ENCODE results near the gene ZNF839.

The ZNF839 gene

GRCh38 chr14:102387086-102387485 is 67.5 kb downstream of the ZNF839 start:
- Histone ChIP-seq H2BK12ac (ENCODE audit: low read length) (no peak overlapping the region), H3K14ac (ENCODE audit: low read length) (no peak overlapping the region), H4K8ac (ENCODE audit: low read depth, low read length) (no peak overlapping the region), H3K36me3 (replicated peaks in 1 of 2; ENCODE audit: control insufficient read depth in 2 of 2, insufficient read depth in 2 of 2, low read length in 2 of 2) (peaks cover 4 to 26% of the 10 kb centered on the region in 2 donors), H2BK5ac (ENCODE audit: low read length) (no peak overlapping the region), H3K9me3 (replicated peaks in 1 of 2; ENCODE audit: control insufficient read depth in 2 of 2, insufficient read depth in 1 of 2, low read depth in 1 of 2, low read length in 2 of 2) (peaks cover 0 to 5% of the 10 kb centered on the region in 2 donors), H3K27me3 (ENCODE audit: control insufficient read depth in 3 of 3, insufficient read depth in 3 of 3, low read depth in 1 of 3, low read length in 3 of 3) (no peaks in the 10 kb centered on the region), H4K91ac (ENCODE audit: low read depth, low read length, poor library complexity) (no peak overlapping the region), H2AK5ac (ENCODE audit: low read depth, low read length) (no peak overlapping the region), H2BK120ac (ENCODE audit: low read depth, low read length) (no peak overlapping the region), H3K4ac (ENCODE audit: low read length) (no peak overlapping the region), H3K4me3 (ENCODE audit: low read length in 2 of 2) (no peak overlapping the region), H3K9ac (ENCODE audit: low read depth, low read length, poor library complexity) (no peak overlapping the region), H3K79me1 (ENCODE audit: low read depth, low read length) (peaks cover 2% of the 10 kb centered on the region), H3K27ac (replicated peaks; ENCODE audit: low read length) (no peak overlapping the region), H3K4me2 (ENCODE audit: insufficient read depth, low read length, poor library complexity, severe bottlenecking) (no peak overlapping the region), H2BK15ac (ENCODE audit: low read length) (no peak overlapping the region), H3K4me1 (ENCODE audit: control insufficient read depth in 2 of 2, insufficient read depth in 1 of 2, low read depth in 1 of 2, low read length in 2 of 2) (peaks cover 2 to 16% of the 10 kb centered on the region in 2 donors), H2AFZ (ENCODE audit: low read length) (no peak overlapping the region), H3K18ac (ENCODE audit: low read length) (no peak overlapping the region), H3K23ac (ENCODE audit: low read depth, low read length, poor library complexity) (no peak overlapping the region)
- DNase-seq (ENCODE audit: low spot score) = no peak

GRCh38 chr14:102389246-102389645 is 69.7 kb downstream of the ZNF839 start:
- H3K27ac ChIP-seq (replicated peaks; ENCODE audit: low read length) = peak overlapping the region; percentile 44

GRCh38 chr14:102390064-102390855 is 70.7 kb downstream of the ZNF839 start:
- no peak overlapping the region for H4K8ac ChIP-seq (ENCODE audit: low read depth, low read length)
- no peak overlapping the region for H4K91ac ChIP-seq (ENCODE audit: low read depth, low read length, poor library complexity)
- H2BK120ac ChIP-seq (ENCODE audit: low read depth, low read length) = no peak overlapping the region
- H3K27me3 ChIP-seq (ENCODE audit: control insufficient read depth in 3 of 3, insufficient read depth in 3 of 3, low read depth in 1 of 3, low read length in 3 of 3) = no peaks in the 10 kb centered on the region
- no peak overlapping the region for H2BK5ac ChIP-seq (ENCODE audit: low read length)
- H3K4me1 ChIP-seq (ENCODE audit: control insufficient read depth in 2 of 2, insufficient read depth in 1 of 2, low read depth in 1 of 2, low read length in 2 of 2) = peaks cover 5 to 16% of the 10 kb centered on the region in 2 donors
- no peak overlapping the region for H2BK12ac ChIP-seq (ENCODE audit: low read length)
- H3K9ac ChIP-seq (ENCODE audit: low read depth, low read length, poor library complexity) = no peak overlapping the region
- peak overlapping the region; percentile 60 for H3K27ac ChIP-seq (replicated peaks; ENCODE audit: low read length)
- peaks cover 0 to 5% of the 10 kb centered on the region in 2 donors for H3K9me3 ChIP-seq (replicated peaks in 1 of 2; ENCODE audit: control insufficient read depth in 2 of 2, insufficient read depth in 1 of 2, low read depth in 1 of 2, low read length in 2 of 2)
- H3K4ac ChIP-seq (ENCODE audit: low read length) = no peak overlapping the region
- no peak overlapping the region for H3K23ac ChIP-seq (ENCODE audit: low read depth, low read length, poor library complexity)
- no peak overlapping the region for H2AK5ac ChIP-seq (ENCODE audit: low read depth, low read length)
- H3K36me3 ChIP-seq (replicated peaks in 1 of 2; ENCODE audit: control insufficient read depth in 2 of 2, insufficient read depth in 2 of 2, low read length in 2 of 2) = peaks cover 4 to 28% of the 10 kb centered on the region in 2 donors
- H3K4me2 ChIP-seq (ENCODE audit: insufficient read depth, low read length, poor library complexity, severe bottlenecking) = no peak overlapping the region
- H3K18ac ChIP-seq (ENCODE audit: low read length) = no peak overlapping the region
- no peak for DNase-seq (ENCODE audit: low spot score)
- WGBS, 2 donors (ENCODE audit: extremely low coverage in 2 of 2, insufficient read length in 2 of 2, insufficient replicate concordance in 1 of 2) = no CpG with 5 or more reads among the region's 2 CpGs
- H2BK15ac ChIP-seq (ENCODE audit: low read length) = no peak overlapping the region
- H3K79me1 ChIP-seq (ENCODE audit: low read depth, low read length) = no peaks in the 10 kb centered on the region
- no peak overlapping the region for H2AFZ ChIP-seq (ENCODE audit: low read length)
- no peak overlapping the region for H3K14ac ChIP-seq (ENCODE audit: low read length)
- H3K4me3 ChIP-seq (ENCODE audit: low read length in 2 of 2) = no peak overlapping the region

More at GRCh38 chr14:102389246-102389645, 69.7 kb downstream of the ZNF839 start:
- H2BK12ac ChIP-seq (ENCODE audit: low read length) = no peak overlapping the region
- H2BK120ac ChIP-seq (ENCODE audit: low read depth, low read length) = no peak overlapping the region
- H3K23ac ChIP-seq (ENCODE audit: low read depth, low read length, poor library complexity) = no peak overlapping the region
- no peak for DNase-seq (ENCODE audit: low spot score)
- H2BK15ac ChIP-seq (ENCODE audit: low read length) = no peak overlapping the region
- no peaks in the 10 kb centered on the region for H3K27me3 ChIP-seq (ENCODE audit: control insufficient read depth in 3 of 3, insufficient read depth in 3 of 3, low read depth in 1 of 3, low read length in 3 of 3)
- H3K4me2 ChIP-seq (ENCODE audit: insufficient read depth, low read length, poor library complexity, severe bottlenecking) = no peak overlapping the region
- H3K14ac ChIP-seq (ENCODE audit: low read length) = no peak overlapping the region
- H4K8ac ChIP-seq (ENCODE audit: low read depth, low read length) = no peak overlapping the region
- H3K9ac ChIP-seq (ENCODE audit: low read depth, low read length, poor library complexity) = no peak overlapping the region
- no peak overlapping the region for H2AFZ ChIP-seq (ENCODE audit: low read length)
- H3K9me3 ChIP-seq (replicated peaks in 1 of 2; ENCODE audit: control insufficient read depth in 2 of 2, insufficient read depth in 1 of 2, low read depth in 1 of 2, low read length in 2 of 2) = peaks cover 0 to 5% of the 10 kb centered on the region in 2 donors
- no peak overlapping the region for H2BK5ac ChIP-seq (ENCODE audit: low read length)
- peaks cover 2 to 16% of the 10 kb centered on the region in 2 donors for H3K4me1 ChIP-seq (ENCODE audit: control insufficient read depth in 2 of 2, insufficient read depth in 1 of 2, low read depth in 1 of 2, low read length in 2 of 2)
- no peak overlapping the region for H3K4me3 ChIP-seq (ENCODE audit: low read length in 2 of 2)
- H4K91ac ChIP-seq (ENCODE audit: low read depth, low read length, poor library complexity) = no peak overlapping the region
- H2AK5ac ChIP-seq (ENCODE audit: low read depth, low read length) = no peak overlapping the region
- no peak overlapping the region for H3K18ac ChIP-seq (ENCODE audit: low read length)
- H3K4ac ChIP-seq (ENCODE audit: low read length) = no peak overlapping the region
- no CpG with 5 or more reads among the region's 2 CpGs for WGBS, 2 donors (ENCODE audit: extremely low coverage in 2 of 2, insufficient read length in 2 of 2, insufficient replicate concordance in 1 of 2)
- H3K36me3 ChIP-seq (replicated peaks in 1 of 2; ENCODE audit: control insufficient read depth in 2 of 2, insufficient read depth in 2 of 2, low read length in 2 of 2) = peaks cover 4 to 32% of the 10 kb centered on the region in 2 donors
- H3K79me1 ChIP-seq (ENCODE audit: low read depth, low read length) = peaks cover 2% of the 10 kb centered on the region

Data from neuronal stem cell (in vitro differentiated cells).